HG03354 (cell line): ENCODE results near the gene BPIFB4.
"Not testable (repeated sequence)": the region's sequence is repeated elsewhere in the genome, so short reads cannot be mapped to it uniquely, and the experiment has no call there.

Experiments used
- ATAC-seq: cut with Tn5 transposase; IDR thresholded peaks from one replicate; pipeline ENCODE4 v1.9.1; 2021; ENCODE audit warnings: mild to moderate bottlenecking; ENCODE audit not compliant: unreplicated experiment, poor library complexity, severe bottlenecking

BPIFB4 gene

GRCh38 chr20:33079259-33079658 is at the start of gene BPIFB4:
Gene BPIFB4 (plus strand): TSS chr20:33079643. CDS start chr20:33081527, 1,884 bp downstream.
- no peak for ATAC-seq

- no peak for ATAC-seq
Observed at GRCh38 chr20:33030076-33030475, 49.4 kb upstream of the BPIFB4 start.

GRCh38 chr20:33030569-33030968 is 48.9 kb upstream of the BPIFB4 start:
- no peak for ATAC-seq

- ATAC-seq: no peak
Observed at GRCh38 chr20:33031531-33031930, 47.9 kb upstream of the BPIFB4 start, which contains the start of gene BPIFB6. Gene BPIFB6 (plus strand): TSS chr20:33031648. CDS start chr20:33031648, 0 bp downstream.

- ATAC-seq: no peak
Observed at GRCh38 chr20:33032555-33032954, 46.9 kb upstream of the BPIFB4 start.

- ATAC-seq: no peak
Observed at GRCh38 chr20:33033381-33033780, 46.1 kb upstream of the BPIFB4 start.

- ATAC-seq: no peak
Observed at GRCh38 chr20:33034115-33034514, 45.3 kb upstream of the BPIFB4 start.

GRCh38 chr20:33034901-33035492 is 44.4 kb upstream of the BPIFB4 start:
- no peak for ATAC-seq

- ATAC-seq: no peak
Observed at GRCh38 chr20:33037456-33037855, 42.0 kb upstream of the BPIFB4 start.

GRCh38 chr20:33038243-33038642 is 41.2 kb upstream of the BPIFB4 start:
- ATAC-seq: no peak

GRCh38 chr20:33042430-33042829 is 37.0 kb upstream of the BPIFB4 start:
- ATAC-seq: no peak

GRCh38 chr20:33042983-33043730 is 36.3 kb upstream of the BPIFB4 start:
- no peak for ATAC-seq

- no peak for ATAC-seq
Observed at GRCh38 chr20:33043731-33044181, 35.7 kb upstream of the BPIFB4 start.

GRCh38 chr20:33045129-33045721 is 34.2 kb upstream of the BPIFB4 start:
- not testable (repeated sequence) for ATAC-seq

GRCh38 chr20:33046412-33046811 is 33.0 kb upstream of the BPIFB4 start:
- no peak for ATAC-seq

GRCh38 chr20:33051333-33051732 is 28.1 kb upstream of the BPIFB4 start:
- no peak for ATAC-seq

GRCh38 chr20:33053291-33054106 is 25.9 kb upstream of the BPIFB4 start, which contains the start of gene BPIFB3:
Gene BPIFB3 (plus strand): TSS chr20:33053903. CDS start chr20:33055436, 1,533 bp downstream.
- ATAC-seq: no peak

- no peak for ATAC-seq
Observed at GRCh38 chr20:33054381-33054780, 25.1 kb upstream of the BPIFB4 start.

GRCh38 chr20:33054791-33055190 is 24.7 kb upstream of the BPIFB4 start:
- ATAC-seq: no peak

GRCh38 chr20:33059136-33059535 is 20.3 kb upstream of the BPIFB4 start:
- ATAC-seq: no peak
